MCF 10A (cell line): Measurements from ENCODE around the gene CDK14. TPM values are rescaled to one million over a fixed set of nuclear protein-coding genes. Genes with fewer than 3 reads are reported as not detected.

Experiments
- BruUV-seq: library from RNA; stranded (reverse); fragments of 400-500 nt; replicated peaks from 2 replicates; lab custom pipeline; 2021; lab: Mats Ljungman, UMichigan
- CTCF ChIA-PET: fragments of 300-600 bp; sonication (Branson Sonifier 250); formaldehyde crosslinking; extraction: SDS; loops from one replicate; lab custom pipeline; 2021; ENCODE audit warnings: antibody characterized with exemption, inconsistent platforms; lab: Yijun Ruan, JAX
- POLR2A ChIA-PET: fragments of 300-600, 350-650 bp; sonication (Branson Sonifier 250); formaldehyde crosslinking; extraction: SDS; loops from one replicate; lab custom pipeline; 2020; ENCODE audit warnings: antibody characterized with exemption, inconsistent platforms; lab: Yijun Ruan, JAX
- DNase-seq: peaks from one replicate; pipeline ENCODE4 v3.0.0-alpha.2; 2018; ENCODE audit not compliant: unreplicated experiment
- H3K27ac Mint-ChIP-seq: one replicate; pipeline ENCODE4 v1.8.0; 2022; ENCODE audit warnings: mild to moderate bottlenecking, low read depth, mixed read lengths; ENCODE audit not compliant: unreplicated experiment
- H3K27me3 Mint-ChIP-seq: one replicate; pipeline ENCODE4 v1.8.0; 2022; ENCODE audit warnings: mixed read lengths; ENCODE audit not compliant: insufficient read depth, unreplicated experiment
- H3K36me3 Mint-ChIP-seq: one replicate; pipeline ENCODE4 v1.8.0; 2022; ENCODE audit warnings: mild to moderate bottlenecking, moderate library complexity, mixed read lengths; ENCODE audit not compliant: insufficient read depth, unreplicated experiment
- H3K4me1 Mint-ChIP-seq: one replicate; pipeline ENCODE4 v1.8.0; 2022; ENCODE audit warnings: mixed read lengths; ENCODE audit not compliant: insufficient read depth, unreplicated experiment
- H3K4me3 Mint-ChIP-seq: one replicate; pipeline ENCODE4 v1.8.0; 2022; ENCODE audit warnings: mild to moderate bottlenecking, moderate library complexity, mixed read lengths; ENCODE audit not compliant: unreplicated experiment
- H3K9me3 Mint-ChIP-seq: one replicate; pipeline ENCODE4 v1.8.0; 2022; ENCODE audit warnings: mixed read lengths; ENCODE audit not compliant: unreplicated experiment
- CTCF ChIP-seq: fragments of 200-600 bp; IDR thresholded peaks from one replicate; pipeline ENCODE4 v1.8.0; 2022; ENCODE audit warnings: antibody characterized with exemption, mild to moderate bottlenecking; ENCODE audit not compliant: unreplicated experiment
- intact Hi-C: fragments of 100-400 bp; cut with micrococcal nuclease; formaldehyde crosslinking; loops from 2 replicates; pipeline ENCODE4 v1.14.1; 2022
- total RNA-seq: library from RNA; stranded (reverse); gene quantifications from 2 replicates; pipeline ENCODE4 v1.2.3, GENCODE V29; 2022

Gene CDK14
- total RNA-seq, 1 experiment from 2014 or later, result 32.0 TPM

DNA sequence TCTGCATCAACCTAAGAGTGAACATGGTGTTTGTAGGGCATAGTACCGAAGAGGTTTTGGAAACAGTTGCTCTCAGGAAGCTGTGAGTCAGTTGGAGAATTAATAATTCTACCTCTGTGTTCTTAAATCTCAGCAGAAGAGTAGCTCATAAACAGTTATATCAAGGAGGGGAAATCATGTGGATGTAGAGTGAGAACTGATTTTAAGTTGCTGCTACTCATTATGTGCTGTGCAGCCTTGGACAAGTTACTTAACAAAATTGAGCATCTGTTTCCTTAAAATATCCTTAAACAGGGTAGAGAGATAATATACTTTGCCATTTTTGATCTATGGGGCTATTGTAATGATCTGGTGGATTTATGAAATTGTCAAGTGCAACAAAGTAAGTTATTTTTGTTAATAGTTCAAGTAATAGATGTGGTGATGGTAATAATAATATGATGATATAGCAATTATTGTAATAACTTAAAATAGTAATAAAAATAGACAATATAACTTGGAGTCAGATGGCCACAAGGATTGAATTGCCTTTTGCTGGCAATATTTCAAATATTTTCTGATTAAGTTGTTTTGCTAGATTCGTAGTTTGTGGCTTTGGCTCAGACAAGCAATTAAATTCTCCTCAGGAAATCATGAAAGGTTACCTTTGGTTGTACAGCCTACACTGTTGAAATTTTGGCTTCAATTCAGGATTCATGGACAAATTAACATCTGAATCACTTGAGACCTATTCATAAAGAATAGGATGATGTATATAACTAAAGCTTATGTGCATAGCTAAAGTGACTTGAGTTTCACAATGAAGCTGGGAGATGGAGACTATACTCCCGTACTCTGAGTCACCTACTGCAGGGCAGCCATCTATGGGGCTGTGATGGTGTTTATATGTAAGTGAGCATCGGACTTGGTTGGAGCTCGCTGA is 228.5 kb downstream of the CDK14 start:
- intact Hi-C loops, result no loop called here
- POLR2A ChIA-PET, result interaction anchor here (1.0 to 1.2 kb wide), 3 partner anchors 8 to 59 kb away, joined by 3 to 4 read pairs (median 3); no protein-coding TSS in a partner anchor
- H3K4me3 Mint-ChIP-seq, result no peak overlapping the region
- peaks cover 30% of the 10 kb centered on the region for H3K4me1 Mint-ChIP-seq
- peaks cover 8% of the 10 kb centered on the region for H3K9me3 Mint-ChIP-seq
- DNase-seq, result peak; percentile 91
- no peak for TF ChIP-seq CTCF
- BruUV-seq, result no TSS peak
- no peaks in the 10 kb centered on the region for H3K36me3 Mint-ChIP-seq
- peak overlapping the region; percentile 36 for H3K27ac Mint-ChIP-seq
- no peaks in the 10 kb centered on the region for H3K27me3 Mint-ChIP-seq
- CTCF ChIA-PET, result interaction anchor here (0.8 to 1.3 kb wide), 5 partner anchors 56 to 369 kb away, joined by 3 to 4 read pairs (median 3); partner anchors contain the start of gene CDK14

- BruUV-seq, result no TSS peak
- peaks cover 26% of the 10 kb centered on the region for H3K4me1 Mint-ChIP-seq
- H3K36me3 Mint-ChIP-seq, result no peaks in the 10 kb centered on the region
- H3K27me3 Mint-ChIP-seq, result no peaks in the 10 kb centered on the region
- ChIA-PET POLR2A (interaction anchor here (0.8 to 1.2 kb wide), 3 partner anchors 9 to 246 kb away, joined by 3 read pairs; no protein-coding TSS in a partner anchor), CTCF (interaction anchor here (0.8 to 1.3 kb wide), 5 partner anchors 18 to 229 kb away, joined by 3 to 4 read pairs (median 3); partner anchors contain the start of gene CDK14)
- H3K27ac Mint-ChIP-seq, result no peak overlapping the region
- intact Hi-C loops, result no loop called here
- H3K9me3 Mint-ChIP-seq, result peaks cover 8% of the 10 kb centered on the region
- H3K4me3 Mint-ChIP-seq, result no peak overlapping the region
- TF ChIP-seq CTCF, result no peak
- DNase-seq, result no peak
These were observed 229.7 kb downstream of the CDK14 start for GRCh38 chr7:90825779-90826178.

- H3K9me3 Mint-ChIP-seq, result peaks cover 8% of the 10 kb centered on the region
- H3K36me3 Mint-ChIP-seq, result no peaks in the 10 kb centered on the region
- H3K4me3 Mint-ChIP-seq, result no peak overlapping the region
- POLR2A ChIA-PET, result no interaction called here
- intact Hi-C loops, result no loop called here
- H3K27ac Mint-ChIP-seq, result no peak overlapping the region
- CTCF ChIA-PET, result no interaction called here
- peaks cover 26% of the 10 kb centered on the region for H3K4me1 Mint-ChIP-seq
- no peaks in the 10 kb centered on the region for H3K27me3 Mint-ChIP-seq
- no peak for TF ChIP-seq CTCF
- BruUV-seq, result no TSS peak
- no peak for DNase-seq
These were observed 232.5 kb downstream of the CDK14 start for GRCh38 chr7:90828601-90829000.

GRCh38 chr7:90830308-90830707 is 234.2 kb downstream of the CDK14 start:
- no peaks in the 10 kb centered on the region for H3K27me3 Mint-ChIP-seq
- ChIA-PET POLR2A (no interaction called here), CTCF (no interaction called here)
- no peak overlapping the region for H3K27ac Mint-ChIP-seq
- no TSS peak for BruUV-seq
- no peak for TF ChIP-seq CTCF
- peaks cover 12% of the 10 kb centered on the region for H3K4me1 Mint-ChIP-seq
- peaks cover 8% of the 10 kb centered on the region for H3K9me3 Mint-ChIP-seq
- no peak for DNase-seq
- intact Hi-C loops, result no loop called here
- no peaks in the 10 kb centered on the region for H3K36me3 Mint-ChIP-seq
- H3K4me3 Mint-ChIP-seq, result no peak overlapping the region
